H9 (cell line): ENCODE data around the gene MCAM. TPM values are rescaled to one million over a fixed set of nuclear protein-coding genes. Genes with fewer than 3 reads are reported as not detected.

Source experiments
- DNase-seq: peaks from one replicate; pipeline ENCODE4 v3.0.0-alpha.2; 2017
- H2AFZ ChIP-seq: one replicate; pipeline ENCODE4 v1.6.1; 2013; ENCODE audit warnings: mild to moderate bottlenecking, low read length, control low read depth, moderate library complexity
- H2AK5ac ChIP-seq: 2 replicates; pipeline ENCODE4 v1.6.1; 2013; ENCODE audit warnings: low read length, control low read depth, mixed read lengths; ENCODE audit not compliant: insufficient read length
- H2BK120ac ChIP-seq: one replicate; pipeline ENCODE4 v1.6.1; 2013; ENCODE audit warnings: low read depth, mild to moderate bottlenecking, low read length, control low read depth, inconsistent platforms; ENCODE audit not compliant: poor library complexity, severe bottlenecking
- H2BK12ac ChIP-seq: 2 replicates; pipeline ENCODE4 v1.6.1; 2013; ENCODE audit warnings: low read length, control low read depth, mixed read lengths, low read depth; ENCODE audit not compliant: insufficient read length
- H2BK15ac ChIP-seq: 2 replicates; pipeline ENCODE4 v1.6.1; 2013; ENCODE audit warnings: low read depth, low read length, control low read depth
- H2BK20ac ChIP-seq: one replicate; pipeline ENCODE4 v1.6.1; 2013; ENCODE audit warnings: low read depth, mild to moderate bottlenecking, low read length, control low read depth, inconsistent platforms; ENCODE audit not compliant: poor library complexity, severe bottlenecking
- H2BK5ac ChIP-seq: 2 replicates; pipeline ENCODE4 v1.6.1; 2013; ENCODE audit warnings: low read length, control low read depth, mixed read lengths; ENCODE audit not compliant: insufficient read length
- H3K14ac ChIP-seq: 2 replicates; pipeline ENCODE4 v1.6.1; 2013; ENCODE audit warnings: low read length, control low read depth; ENCODE audit not compliant: insufficient read depth
- H3K18ac ChIP-seq: 2 replicates; pipeline ENCODE4 v1.6.1; 2013; ENCODE audit warnings: low read depth, mild to moderate bottlenecking, mixed read lengths, low read length, control low read depth; ENCODE audit not compliant: insufficient read length
- H3K23ac ChIP-seq: 2 replicates; pipeline ENCODE4 v1.6.1; 2013; ENCODE audit warnings: low read length, control low read depth, mixed read lengths, low read depth; ENCODE audit not compliant: insufficient read length
- H3K23me2 ChIP-seq: 2 replicates; pipeline ENCODE4 v1.6.1; 2013; ENCODE audit warnings: low read depth, mild to moderate bottlenecking, mixed read lengths, low read length, control low read depth; ENCODE audit not compliant: insufficient read length, poor library complexity, severe bottlenecking
- H3K27ac ChIP-seq: 2 replicates; pipeline ENCODE4 v1.5.1; 2013; ENCODE audit warnings: low read length, control low read depth, mixed read lengths, low read depth; ENCODE audit not compliant: insufficient read length
- H3K27me3 ChIP-seq: 2 replicates; pipeline ENCODE4 v1.6.1; 2013; ENCODE audit warnings: low read length, control low read depth, inconsistent platforms; ENCODE audit not compliant: insufficient read depth
- H3K4ac ChIP-seq: 2 replicates; pipeline ENCODE4 v1.6.1; 2013; ENCODE audit warnings: low read depth, mild to moderate bottlenecking, control low read depth, inconsistent platforms, low read length, moderate library complexity
- H3K4me1 ChIP-seq: 2 replicates; pipeline ENCODE4 v1.6.1; 2013; ENCODE audit warnings: low read length, control low read depth, inconsistent platforms; ENCODE audit not compliant: insufficient read depth
- H3K4me2 ChIP-seq: 2 replicates; pipeline ENCODE4 v1.6.1; 2013; ENCODE audit warnings: low read length, control low read depth, mixed read lengths; ENCODE audit not compliant: insufficient read length, insufficient read depth
- H3K56ac ChIP-seq: 2 replicates; pipeline ENCODE4 v1.6.1; 2013; ENCODE audit warnings: low read depth, mild to moderate bottlenecking, mixed read lengths, low read length, control low read depth; ENCODE audit not compliant: insufficient read length
- H3K79me1 ChIP-seq: 2 replicates; pipeline ENCODE4 v1.6.1; 2013; ENCODE audit warnings: low read depth, mild to moderate bottlenecking, moderate library complexity, low read length, control low read depth, inconsistent platforms; ENCODE audit not compliant: insufficient read depth, poor library complexity, severe bottlenecking
- H3K79me2 ChIP-seq: 2 replicates; pipeline ENCODE4 v1.6.1; 2013; ENCODE audit warnings: low read length, control low read depth, inconsistent platforms; ENCODE audit not compliant: insufficient read depth
- H3K9ac ChIP-seq: 2 replicates; pipeline ENCODE4 v1.6.1; 2013; ENCODE audit warnings: low read length, control low read depth, mixed read lengths; ENCODE audit not compliant: insufficient read length; ENCODE audit errors: extremely low read depth
- H3K9me3 ChIP-seq: one replicate; pipeline ENCODE4 v1.6.1; 2013; ENCODE audit warnings: low read depth, low read length, inconsistent platforms; ENCODE audit not compliant: control insufficient read depth
- H3T11ph ChIP-seq: one replicate; pipeline ENCODE4 v1.6.1; 2013; ENCODE audit warnings: mild to moderate bottlenecking, low read length, control low read depth, inconsistent platforms
- H4K20me1 ChIP-seq: one replicate; pipeline ENCODE4 v1.6.1; 2013; ENCODE audit not compliant: control insufficient read depth, insufficient read length, insufficient read depth
- H4K5ac ChIP-seq: 2 replicates; pipeline ENCODE4 v1.6.1; 2013; ENCODE audit warnings: low read depth, mild to moderate bottlenecking, mixed read lengths, low read length, control low read depth; ENCODE audit not compliant: insufficient read length
- H4K8ac ChIP-seq: replicated peaks from 2 replicates; pipeline ENCODE4 v1.6.1; 2013; ENCODE audit warnings: low read length, control low read depth, mixed read lengths, low read depth; ENCODE audit not compliant: insufficient read length
- H4K91ac ChIP-seq: 2 replicates; pipeline ENCODE4 v1.6.1; 2013; ENCODE audit warnings: low read depth, mild to moderate bottlenecking, moderate library complexity, mixed read lengths, low read length, control low read depth; ENCODE audit not compliant: insufficient read length
- H3K27ac Mint-ChIP-seq, 3 experiments: 2 replicates in 2 of 3; 3 replicates in 1 of 3; pipeline ENCODE4 v1.8.0; 2020 to 2021; ENCODE audit warnings: mixed read lengths in 3 of 3, mild to moderate bottlenecking in 1 of 3, moderate library complexity in 1 of 3
- H3K27me3 Mint-ChIP-seq: 2 replicates; pipeline ENCODE4 v1.8.0; 2021; ENCODE audit warnings: low read depth, mild to moderate bottlenecking, moderate library complexity, mixed read lengths
- H3K36me3 Mint-ChIP-seq, 3 experiments: 2 replicates in 2 of 3; 3 replicates in 1 of 3; pipeline ENCODE4 v1.8.0; 2020 to 2021; ENCODE audit warnings: low read depth in 3 of 3, mixed read lengths in 3 of 3; ENCODE audit not compliant: insufficient read depth in 1 of 3
- H3K4me1 Mint-ChIP-seq, 2 experiments: 2 replicates each; pipeline ENCODE4 v1.8.0; 2020; ENCODE audit warnings: mixed read lengths in 2 of 2
- H3K4me3 Mint-ChIP-seq, 2 experiments: 2 replicates in 1 of 2; 3 replicates in 1 of 2; pipeline ENCODE4 v1.8.0; 2020 to 2021; ENCODE audit warnings: mild to moderate bottlenecking in 2 of 2, mixed read lengths in 2 of 2, moderate library complexity in 1 of 2
- H3K9me3 Mint-ChIP-seq, 2 experiments: 2 replicates in 1 of 2; 3 replicates in 1 of 2; pipeline ENCODE4 v1.8.0; 2020; ENCODE audit warnings: mild to moderate bottlenecking in 2 of 2, mixed read lengths in 2 of 2, moderate library complexity in 1 of 2
- WGBS: extraction: QIAGEN DNeasy Blood & Tissue Kit; methylation state at CpG from one replicate; pipeline ENCODE4 v1.1.7; 2013; ENCODE audit warnings: missing lambda C conversion rate, low lambda C conversion rate, mixed read lengths; ENCODE audit not compliant: insufficient read length; ENCODE audit errors: extremely low coverage; 5-methylcytosine and 5-hydroxymethylcytosine counted together
- total RNA-seq: library from RNA; stranded (reverse); gene quantifications from 2 replicates; pipeline ENCODE4 v1.2.1, GENCODE V29; 2021
- TF ChIP-seq, protein P1 (sequence below): fragments of 200-600 bp; sonication (generic); conservative IDR thresholded peaks from 3 replicates; pipeline ENCODE4 v1.8.0; 2021; ENCODE audit warnings: antibody characterized with exemption, mild to moderate bottlenecking

The MCAM gene
- total RNA-seq, 1 experiment from 2014 or later, result 21.5 TPM

DNA sequence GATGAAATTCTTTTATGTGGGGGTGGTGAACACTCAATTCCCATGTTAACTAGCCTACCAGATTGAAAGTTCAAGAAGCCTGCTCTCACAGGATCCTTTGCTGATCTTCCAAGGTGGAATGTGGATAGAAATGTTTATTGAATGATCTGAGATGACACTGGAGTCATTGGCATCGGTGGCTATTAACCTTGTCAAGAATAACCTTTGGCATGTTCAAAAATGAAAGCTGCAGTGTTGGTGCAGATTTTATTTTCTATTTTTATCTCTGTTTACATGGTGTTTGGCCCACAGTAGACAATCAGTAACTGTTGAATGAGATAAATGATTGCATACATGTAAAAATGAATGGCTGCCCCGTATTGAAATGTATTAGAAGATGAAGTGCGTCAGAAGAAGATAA lies 19.0 kb downstream of the MCAM start:
- Histone ChIP-seq H2AK5ac (no peak overlapping the region), H3K79me2 (no peaks in the 10 kb centered on the region), H3T11ph (no peak overlapping the region), H4K5ac (no peak overlapping the region), H2BK15ac (no peak overlapping the region), H3K18ac (no peak overlapping the region), H2BK12ac (no peak overlapping the region), H4K91ac (no peak overlapping the region), H3K9ac (no peak overlapping the region), H2BK120ac (no peak overlapping the region), H3K4ac (no peak overlapping the region), H3K56ac (no peak overlapping the region), H3K27ac (no peak overlapping the region), H2BK20ac (no peak overlapping the region), H3K14ac (no peak overlapping the region), H3K23ac (no peak overlapping the region), H3K4me1 (no peaks in the 10 kb centered on the region), H3K79me1 (no peaks in the 10 kb centered on the region), H4K20me1 (no peaks in the 10 kb centered on the region), H2AFZ (no peak overlapping the region), H3K4me2 (no peak overlapping the region), H3K9me3 (no peaks in the 10 kb centered on the region), H2BK5ac (no peak overlapping the region), H4K8ac (no peak overlapping the region), H3K23me2 (no peaks in the 10 kb centered on the region), H3K27me3 (no peaks in the 10 kb centered on the region)
- no peak overlapping the region for H3K4me3 Mint-ChIP-seq
- H3K36me3 Mint-ChIP-seq, result peaks cover 26 to 72% (median 65%) of the 10 kb centered on the region in 3 experiments; a peak in 6 of 7 replicates
- H3K9me3 Mint-ChIP-seq, result no peaks in the 10 kb centered on the region
- WGBS, result no CpG with 5 or more reads among the region's 3 CpGs
- no peak for DNase-seq
- H3K27ac Mint-ChIP-seq, result no peak overlapping the region
- no peaks in the 10 kb centered on the region for H3K4me1 Mint-ChIP-seq
- H3K27me3 Mint-ChIP-seq, result no peaks in the 10 kb centered on the region
- TF ChIP-seq, protein P1, sequence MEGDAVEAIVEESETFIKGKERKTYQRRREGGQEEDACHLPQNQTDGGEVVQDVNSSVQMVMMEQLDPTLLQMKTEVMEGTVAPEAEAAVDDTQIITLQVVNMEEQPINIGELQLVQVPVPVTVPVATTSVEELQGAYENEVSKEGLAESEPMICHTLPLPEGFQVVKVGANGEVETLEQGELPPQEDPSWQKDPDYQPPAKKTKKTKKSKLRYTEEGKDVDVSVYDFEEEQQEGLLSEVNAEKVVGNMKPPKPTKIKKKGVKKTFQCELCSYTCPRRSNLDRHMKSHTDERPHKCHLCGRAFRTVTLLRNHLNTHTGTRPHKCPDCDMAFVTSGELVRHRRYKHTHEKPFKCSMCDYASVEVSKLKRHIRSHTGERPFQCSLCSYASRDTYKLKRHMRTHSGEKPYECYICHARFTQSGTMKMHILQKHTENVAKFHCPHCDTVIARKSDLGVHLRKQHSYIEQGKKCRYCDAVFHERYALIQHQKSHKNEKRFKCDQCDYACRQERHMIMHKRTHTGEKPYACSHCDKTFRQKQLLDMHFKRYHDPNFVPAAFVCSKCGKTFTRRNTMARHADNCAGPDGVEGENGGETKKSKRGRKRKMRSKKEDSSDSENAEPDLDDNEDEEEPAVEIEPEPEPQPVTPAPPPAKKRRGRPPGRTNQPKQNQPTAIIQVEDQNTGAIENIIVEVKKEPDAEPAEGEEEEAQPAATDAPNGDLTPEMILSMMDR, result no peak
